K562 (cell line): ENCODE data around the gene PROK2. TPM values are rescaled to one million over a fixed set of nuclear protein-coding genes. Genes with fewer than 3 reads are reported as not detected.

Experiments used
- CBFA2T3 ChIP-seq: fragments of 450-650 bp; IDR thresholded peaks from 2 replicates; pipeline ENCODE4 v1.6.1; 2017
- CEBPG ChIP-seq, 3 experiments: fragments of 200-800 bp in 1 of 3; sonication (Bioruptor generic) in 1 of 3; sonication (generic) in 1 of 3; formaldehyde crosslinking in 1 of 3; IDR thresholded peaks in 2 of 3; conservative IDR thresholded peaks in 1 of 3; 2 replicates each; pipeline versions ENCODE4 v1.6.1 to v1.8.0; 2016 to 2022; ENCODE audit warnings: missing compliant biosample characterization in 2 of 3, missing genetic modification characterization in 2 of 3, mild to moderate bottlenecking in 1 of 3, missing genetic modification reagents in 1 of 3
- ETV5 ChIP-seq: sonication (generic); formaldehyde crosslinking; IDR thresholded peaks from 2 replicates; pipeline ENCODE4 v1.4.0; 2020; ENCODE audit warnings: low read depth, mild to moderate bottlenecking, missing genetic modification reagents
- FOXJ2 ChIP-seq: fragments of 200-800 bp; sonication (Bioruptor generic); IDR thresholded peaks from 2 replicates; pipeline ENCODE4 v1.6.1; 2016; ENCODE audit warnings: missing genetic modification characterization, missing compliant biosample characterization
- L3MBTL2 ChIP-seq: fragments of 450-650 bp; IDR thresholded peaks from 2 replicates; pipeline ENCODE4 v1.6.1; 2016; ENCODE audit warnings: mild to moderate bottlenecking, moderate library complexity
- MYC ChIP-seq, 2 experiments: fragments of 250-450 bp in 1 of 2; sonication (Bioruptor Pico) in 1 of 2; IDR thresholded peaks; 2 replicates each; pipeline versions ENCODE4 v1.5.1 to v1.6.1; 2012 to 2021; ENCODE audit warnings: low read depth in 2 of 2, borderline replicate concordance in 1 of 2, improper control_type of control experiment in 1 of 2, low read length in 1 of 2, mild to moderate bottlenecking in 1 of 2, moderate library complexity in 1 of 2
- NCOR1 ChIP-seq: fragments of 450-650 bp; IDR thresholded peaks from 2 replicates; pipeline ENCODE4 v1.6.1; 2016; ENCODE audit warnings: mild to moderate bottlenecking, moderate library complexity
- TARDBP ChIP-seq: fragments of 450-650 bp; IDR thresholded peaks from 2 replicates; pipeline ENCODE4 v1.6.1; 2016
- ZEB2 ChIP-seq: fragments of 450-650 bp; IDR thresholded peaks from 2 replicates; pipeline ENCODE4 v1.6.1; 2016
- ZNF212 ChIP-seq: fragments of 450-650 bp; formaldehyde crosslinking; IDR thresholded peaks from 2 replicates; pipeline ENCODE4 v1.4.0; 2020; ENCODE audit warnings: mild to moderate bottlenecking
- polyA plus RNA-seq, 8 experiments: library from polyadenylated mRNA; depleted of rRNA in 4 of 8; stranded (reverse) in 5 of 8; unstranded in 3 of 8; fragments of >200 nt; fragmentation: Nextera tagmentation in 2 of 8; fragmentation: Illumina TruSeq in 1 of 8; extraction: Ambion mirVana in 2 of 8; extraction: Trizol in 1 of 8; gene quantifications; 2 replicates each; pipeline versions ENCODE4 v1.2.1 to v1.2.3, GENCODE V29; 2011 to 2014; ENCODE audit warnings: inconsistent platforms in 1 of 8, missing spikeins in 1 of 8
- total RNA-seq, 7 experiments: library from RNA; depleted of rRNA in 6 of 7; stranded (reverse); fragments of >200 nt in 6 of 7; fragmentation: Illumina TruSeq in 2 of 7; extraction: Trizol in 2 of 7; gene quantifications; 2 replicates each; pipeline versions ENCODE4 v1.2.1 to v1.2.3, GENCODE V29; 2011 to 2021; ENCODE audit warnings: low replicate concordance in 1 of 7
- TF ChIP-seq, protein P1 (sequence below): sonication (generic); formaldehyde crosslinking; IDR thresholded peaks from 2 replicates; pipeline ENCODE4 v1.5.0; 2020; ENCODE audit warnings: missing genetic modification reagents
- TF ChIP-seq, protein P2 (sequence below): sonication (generic); formaldehyde crosslinking; IDR thresholded peaks from 2 replicates; pipeline ENCODE4 v1.8.0; 2022; ENCODE audit warnings: missing genetic modification reagents, mild to moderate bottlenecking, borderline replicate concordance
- TF ChIP-seq, protein P3 (sequence below): fragments of 450-650 bp; IDR thresholded peaks from 2 replicates; pipeline ENCODE4 v1.6.1; 2018; ENCODE audit not compliant: partially characterized antibody
- TF ChIP-seq, protein P4 (sequence below): sonication (generic); formaldehyde crosslinking; IDR thresholded peaks from 2 replicates; pipeline ENCODE4 v1.8.1; 2023; ENCODE audit warnings: missing genetic modification reagents, mild to moderate bottlenecking, borderline replicate concordance
- TF ChIP-seq, protein P5 (sequence below): sonication (generic); formaldehyde crosslinking; IDR thresholded peaks from 2 replicates; pipeline ENCODE4 v1.9.0; 2022; ENCODE audit warnings: mild to moderate bottlenecking, missing genetic modification reagents

PROK2 gene
- total and polyA plus RNA-seq, 9 of the 15 experiments (the other 6 are each of a cell fraction or from before 2014, with no cell fraction given), result 0.07 to 0.13 TPM; not detected in 7

DNA sequence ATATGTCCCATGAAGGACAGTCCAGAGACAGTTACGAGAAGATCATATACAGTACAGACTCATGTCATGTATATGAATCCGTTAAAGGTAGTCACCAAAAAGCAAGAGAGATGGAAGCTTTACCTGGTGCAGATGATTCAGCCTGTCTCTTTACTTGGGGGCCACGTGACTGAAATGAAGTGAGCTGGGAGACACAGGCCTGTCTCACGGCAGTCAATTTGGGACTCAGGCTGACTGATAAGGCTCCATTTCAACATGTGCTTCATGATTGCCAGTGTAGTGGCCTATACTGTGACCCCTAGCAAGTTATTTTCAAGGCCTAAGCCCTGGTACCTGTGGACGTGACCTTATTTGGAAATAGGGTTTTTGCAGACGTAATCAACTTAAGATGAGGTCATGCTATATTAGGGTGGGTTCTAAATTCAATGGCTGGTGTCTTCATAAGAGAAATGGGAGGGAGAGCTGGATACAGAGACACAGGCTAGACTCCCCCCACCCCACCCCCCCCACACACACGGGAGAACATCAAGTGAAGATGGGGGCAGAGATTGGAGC is 3.0 kb upstream of the PROK2 start (continued):
- TF ChIP-seq FOXJ2 (tag) (no peak), L3MBTL2 (peak; percentile 73), TARDBP (no peak), NCOR1 (no peak), CBFA2T3 (peak; percentile 43), CEBPG (CRISPR knock-in tag; IDR thresholded peaks at IDR 0.05) (no peak), CEBPG (tag; conservative IDR thresholded peaks at IDR 0.05 in 1 of 2, IDR thresholded peaks at IDR 0.05 in 1 of 2) (no peak), ZEB2 (peak; percentile 52; the same call in 1 of the 2 replicates), ETV5 (CRISPR knock-in tag) (no peak), ZNF212 (CRISPR knock-in tag) (no peak), MYC (IDR thresholded peaks at IDR 0.05; ENCODE audit: low read depth, low read length) (peak; percentile 72), MYC (CRISPR knock-in tag; IDR thresholded peaks at IDR 0.05; ENCODE audit: borderline replicate concordance, low read depth) (no peak)
- TF ChIP-seq, protein P1, sequence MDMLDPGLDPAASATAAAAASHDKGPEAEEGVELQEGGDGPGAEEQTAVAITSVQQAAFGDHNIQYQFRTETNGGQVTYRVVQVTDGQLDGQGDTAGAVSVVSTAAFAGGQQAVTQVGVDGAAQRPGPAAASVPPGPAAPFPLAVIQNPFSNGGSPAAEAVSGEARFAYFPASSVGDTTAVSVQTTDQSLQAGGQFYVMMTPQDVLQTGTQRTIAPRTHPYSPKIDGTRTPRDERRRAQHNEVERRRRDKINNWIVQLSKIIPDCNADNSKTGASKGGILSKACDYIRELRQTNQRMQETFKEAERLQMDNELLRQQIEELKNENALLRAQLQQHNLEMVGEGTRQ (CRISPR knock-in tag), result peak; percentile 80
- TF ChIP-seq, protein P2, sequence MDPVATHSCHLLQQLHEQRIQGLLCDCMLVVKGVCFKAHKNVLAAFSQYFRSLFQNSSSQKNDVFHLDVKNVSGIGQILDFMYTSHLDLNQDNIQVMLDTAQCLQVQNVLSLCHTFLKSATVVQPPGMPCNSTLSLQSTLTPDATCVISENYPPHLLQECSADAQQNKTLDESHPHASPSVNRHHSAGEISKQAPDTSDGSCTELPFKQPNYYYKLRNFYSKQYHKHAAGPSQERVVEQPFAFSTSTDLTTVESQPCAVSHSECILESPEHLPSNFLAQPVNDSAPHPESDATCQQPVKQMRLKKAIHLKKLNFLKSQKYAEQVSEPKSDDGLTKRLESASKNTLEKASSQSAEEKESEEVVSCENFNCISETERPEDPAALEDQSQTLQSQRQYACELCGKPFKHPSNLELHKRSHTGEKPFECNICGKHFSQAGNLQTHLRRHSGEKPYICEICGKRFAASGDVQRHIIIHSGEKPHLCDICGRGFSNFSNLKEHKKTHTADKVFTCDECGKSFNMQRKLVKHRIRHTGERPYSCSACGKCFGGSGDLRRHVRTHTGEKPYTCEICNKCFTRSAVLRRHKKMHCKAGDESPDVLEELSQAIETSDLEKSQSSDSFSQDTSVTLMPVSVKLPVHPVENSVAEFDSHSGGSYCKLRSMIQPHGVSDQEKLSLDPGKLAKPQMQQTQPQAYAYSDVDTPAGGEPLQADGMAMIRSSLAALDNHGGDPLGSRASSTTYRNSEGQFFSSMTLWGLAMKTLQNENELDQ, result no peak
- TF ChIP-seq, protein P3, sequence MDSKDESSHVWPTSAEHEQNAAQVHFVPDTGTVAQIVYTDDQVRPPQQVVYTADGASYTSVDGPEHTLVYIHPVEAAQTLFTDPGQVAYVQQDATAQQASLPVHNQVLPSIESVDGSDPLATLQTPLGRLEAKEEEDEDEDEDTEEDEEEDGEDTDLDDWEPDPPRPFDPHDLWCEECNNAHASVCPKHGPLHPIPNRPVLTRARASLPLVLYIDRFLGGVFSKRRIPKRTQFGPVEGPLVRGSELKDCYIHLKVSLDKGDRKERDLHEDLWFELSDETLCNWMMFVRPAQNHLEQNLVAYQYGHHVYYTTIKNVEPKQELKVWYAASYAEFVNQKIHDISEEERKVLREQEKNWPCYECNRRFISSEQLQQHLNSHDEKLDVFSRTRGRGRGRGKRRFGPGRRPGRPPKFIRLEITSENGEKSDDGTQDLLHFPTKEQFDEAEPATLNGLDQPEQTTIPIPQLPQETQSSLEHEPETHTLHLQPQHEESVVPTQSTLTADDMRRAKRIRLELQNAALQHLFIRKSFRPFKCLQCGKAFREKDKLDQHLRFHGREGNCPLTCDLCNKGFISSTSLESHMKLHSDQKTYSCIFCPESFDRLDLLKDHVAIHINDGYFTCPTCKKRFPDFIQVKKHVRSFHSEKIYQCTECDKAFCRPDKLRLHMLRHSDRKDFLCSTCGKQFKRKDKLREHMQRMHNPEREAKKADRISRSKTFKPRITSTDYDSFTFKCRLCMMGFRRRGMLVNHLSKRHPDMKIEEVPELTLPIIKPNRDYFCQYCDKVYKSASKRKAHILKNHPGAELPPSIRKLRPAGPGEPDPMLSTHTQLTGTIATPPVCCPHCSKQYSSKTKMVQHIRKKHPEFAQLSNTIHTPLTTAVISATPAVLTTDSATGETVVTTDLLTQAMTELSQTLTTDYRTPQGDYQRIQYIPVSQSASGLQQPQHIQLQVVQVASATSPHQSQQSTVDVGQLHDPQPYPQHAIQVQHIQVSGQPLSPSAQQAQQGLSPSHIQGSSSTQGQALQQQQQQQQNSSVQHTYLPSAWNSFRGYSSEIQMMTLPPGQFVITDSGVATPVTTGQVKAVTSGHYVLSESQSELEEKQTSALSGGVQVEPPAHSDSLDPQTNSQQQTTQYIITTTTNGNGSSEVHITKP, result no peak
- TF ChIP-seq, protein P4, sequence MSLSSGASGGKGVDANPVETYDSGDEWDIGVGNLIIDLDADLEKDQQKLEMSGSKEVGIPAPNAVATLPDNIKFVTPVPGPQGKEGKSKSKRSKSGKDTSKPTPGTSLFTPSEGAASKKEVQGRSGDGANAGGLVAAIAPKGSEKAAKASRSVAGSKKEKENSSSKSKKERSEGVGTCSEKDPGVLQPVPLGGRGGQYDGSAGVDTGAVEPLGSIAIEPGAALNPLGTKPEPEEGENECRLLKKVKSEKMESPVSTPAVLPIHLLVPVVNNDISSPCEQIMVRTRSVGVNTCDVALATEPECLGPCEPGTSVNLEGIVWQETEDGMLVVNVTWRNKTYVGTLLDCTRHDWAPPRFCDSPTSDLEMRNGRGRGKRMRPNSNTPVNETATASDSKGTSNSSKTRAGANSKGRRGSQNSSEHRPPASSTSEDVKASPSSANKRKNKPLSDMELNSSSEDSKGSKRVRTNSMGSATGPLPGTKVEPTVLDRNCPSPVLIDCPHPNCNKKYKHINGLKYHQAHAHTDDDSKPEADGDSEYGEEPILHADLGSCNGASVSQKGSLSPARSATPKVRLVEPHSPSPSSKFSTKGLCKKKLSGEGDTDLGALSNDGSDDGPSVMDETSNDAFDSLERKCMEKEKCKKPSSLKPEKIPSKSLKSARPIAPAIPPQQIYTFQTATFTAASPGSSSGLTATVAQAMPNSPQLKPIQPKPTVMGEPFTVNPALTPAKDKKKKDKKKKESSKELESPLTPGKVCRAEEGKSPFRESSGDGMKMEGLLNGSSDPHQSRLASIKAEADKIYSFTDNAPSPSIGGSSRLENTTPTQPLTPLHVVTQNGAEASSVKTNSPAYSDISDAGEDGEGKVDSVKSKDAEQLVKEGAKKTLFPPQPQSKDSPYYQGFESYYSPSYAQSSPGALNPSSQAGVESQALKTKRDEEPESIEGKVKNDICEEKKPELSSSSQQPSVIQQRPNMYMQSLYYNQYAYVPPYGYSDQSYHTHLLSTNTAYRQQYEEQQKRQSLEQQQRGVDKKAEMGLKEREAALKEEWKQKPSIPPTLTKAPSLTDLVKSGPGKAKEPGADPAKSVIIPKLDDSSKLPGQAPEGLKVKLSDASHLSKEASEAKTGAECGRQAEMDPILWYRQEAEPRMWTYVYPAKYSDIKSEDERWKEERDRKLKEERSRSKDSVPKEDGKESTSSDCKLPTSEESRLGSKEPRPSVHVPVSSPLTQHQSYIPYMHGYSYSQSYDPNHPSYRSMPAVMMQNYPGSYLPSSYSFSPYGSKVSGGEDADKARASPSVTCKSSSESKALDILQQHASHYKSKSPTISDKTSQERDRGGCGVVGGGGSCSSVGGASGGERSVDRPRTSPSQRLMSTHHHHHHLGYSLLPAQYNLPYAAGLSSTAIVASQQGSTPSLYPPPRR (CRISPR knock-in tag), result no peak
- TF ChIP-seq, protein P5, sequence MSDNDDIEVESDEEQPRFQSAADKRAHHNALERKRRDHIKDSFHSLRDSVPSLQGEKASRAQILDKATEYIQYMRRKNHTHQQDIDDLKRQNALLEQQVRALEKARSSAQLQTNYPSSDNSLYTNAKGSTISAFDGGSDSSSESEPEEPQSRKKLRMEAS (CRISPR knock-in tag), result peak; percentile 38; the same call in 1 of the 2 replicates
